ENCODE measurements around the gene ANKH.

GRCh38 chr5:14728459-14728938, 143.1 kb downstream of the ANKH start:
- TF ChIP-seq CTCF (optimal IDR thresholded peaks at IDR 0.05 in 1 of 3, IDR thresholded peaks at IDR 0.05 in 1 of 3, conservative IDR thresholded peaks at IDR 0.05 in 1 of 3; ENCODE audit: extremely low read depth in 1 of 3, insufficient read depth in 2 of 3, low read length in 3 of 3), result no peak
- no peak for TF ChIP-seq EZH2 (IDR thresholded peaks at IDR 0.05; ENCODE audit: low read length)
